ENCODE results near the gene H1-8.

GRCh38 chr3:129521611-129522010 lies 21.4 kb upstream of the H1-8 start:
- no peak for TF ChIP-seq CTCF (IDR thresholded peaks at IDR 0.05)
- no peak for TF ChIP-seq POLR2A (IDR thresholded peaks at IDR 0.05)
- TF ChIP-seq EP300 (IDR thresholded peaks at IDR 0.05; ENCODE audit: low read depth): no peak
- TF ChIP-seq POLR2AphosphoS5 (IDR thresholded peaks at IDR 0.05): no peak

Measured in transverse colon (tissue), 4 donors.